Measurements from ENCODE around the gene SLC16A4.

SLC16A4 gene

GRCh38 chr1:110321045-110321444 lies 69.8 kb downstream of the SLC16A4 start:
- DNase-seq, result no peak

- no peak for DNase-seq
These were observed 70.7 kb downstream of the SLC16A4 start for GRCh38 chr1:110320168-110320518.

GRCh38 chr1:110319332-110320167 lies 71.3 kb downstream of the SLC16A4 start:
- DNase-seq, result no peak

- no peak for DNase-seq
These were observed 72.8 kb downstream of the SLC16A4 start for GRCh38 chr1:110318046-110318445.

GRCh38 chr1:110316735-110317134 lies 74.1 kb downstream of the SLC16A4 start:
- DNase-seq, result no peak

Measured in femur (tissue), 1 donor.